Transverse colon (tissue), 3 donors: ENCODE measurements around the gene GINS3.

Source experiments
- POLR2A ChIP-seq: fragments of 450-650 bp; IDR thresholded peaks from one replicate; pipeline ENCODE4 v1.6.1; 2016; ENCODE audit warnings: antibody characterized with exemption, mild to moderate bottlenecking, moderate library complexity
- TF ChIP-seq, protein P1 (sequence below), 5 experiments: fragments of 200-600 bp in 3 of 5; fragments of 450-650 bp in 2 of 5; sonication (generic) in 3 of 5; IDR thresholded peaks; 1 replicate in 2 of 5; 2 replicates in 3 of 5; pipeline ENCODE4 v1.5.1; 2016 to 2017; ENCODE audit warnings: antibody characterized with exemption in 5 of 5, inconsistent platforms in 3 of 5, mild to moderate bottlenecking in 2 of 5, moderate library complexity in 1 of 5

DNA sequence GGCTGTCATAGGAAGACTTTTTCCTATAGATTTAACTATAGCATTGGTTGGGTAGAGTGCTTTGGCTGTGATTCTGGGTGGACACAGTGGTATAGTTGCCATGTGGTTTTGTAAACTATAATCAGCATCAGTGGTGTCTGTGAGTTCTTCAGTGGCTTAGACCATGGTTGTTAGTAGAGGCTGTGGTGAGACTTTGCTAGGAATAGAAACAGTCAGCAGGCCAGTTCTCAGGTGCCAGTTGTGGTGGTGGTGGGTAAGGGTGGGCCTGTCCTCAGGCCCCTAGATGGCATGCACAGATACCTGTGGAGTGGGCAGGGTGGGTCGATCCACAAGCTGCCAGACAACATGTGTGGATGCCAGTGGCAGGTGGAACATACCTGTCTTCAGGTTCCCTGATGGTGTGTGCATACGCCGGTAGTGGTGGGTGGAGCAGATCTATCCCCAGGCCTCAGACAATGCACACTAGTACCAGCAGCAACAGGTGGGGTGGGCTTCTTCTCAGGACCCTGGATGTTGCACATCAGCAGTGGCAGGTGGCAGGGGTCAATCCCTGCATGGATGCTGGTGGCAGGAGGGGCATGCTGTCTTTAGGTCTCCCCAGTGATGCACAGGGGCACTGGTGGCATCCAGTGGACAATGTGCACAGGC lies 28.4 kb upstream of the GINS3 start:
- TF ChIP-seq POLR2A, result no peak
- TF ChIP-seq, protein P1, sequence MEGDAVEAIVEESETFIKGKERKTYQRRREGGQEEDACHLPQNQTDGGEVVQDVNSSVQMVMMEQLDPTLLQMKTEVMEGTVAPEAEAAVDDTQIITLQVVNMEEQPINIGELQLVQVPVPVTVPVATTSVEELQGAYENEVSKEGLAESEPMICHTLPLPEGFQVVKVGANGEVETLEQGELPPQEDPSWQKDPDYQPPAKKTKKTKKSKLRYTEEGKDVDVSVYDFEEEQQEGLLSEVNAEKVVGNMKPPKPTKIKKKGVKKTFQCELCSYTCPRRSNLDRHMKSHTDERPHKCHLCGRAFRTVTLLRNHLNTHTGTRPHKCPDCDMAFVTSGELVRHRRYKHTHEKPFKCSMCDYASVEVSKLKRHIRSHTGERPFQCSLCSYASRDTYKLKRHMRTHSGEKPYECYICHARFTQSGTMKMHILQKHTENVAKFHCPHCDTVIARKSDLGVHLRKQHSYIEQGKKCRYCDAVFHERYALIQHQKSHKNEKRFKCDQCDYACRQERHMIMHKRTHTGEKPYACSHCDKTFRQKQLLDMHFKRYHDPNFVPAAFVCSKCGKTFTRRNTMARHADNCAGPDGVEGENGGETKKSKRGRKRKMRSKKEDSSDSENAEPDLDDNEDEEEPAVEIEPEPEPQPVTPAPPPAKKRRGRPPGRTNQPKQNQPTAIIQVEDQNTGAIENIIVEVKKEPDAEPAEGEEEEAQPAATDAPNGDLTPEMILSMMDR (IDR thresholded peaks at IDR 0.05), result no peak
